Muscle layer of duodenum (tissue), 2 donors: ENCODE results near the gene ARL5A.

Experiments used
- H3K27ac ChIP-seq: one replicate; pipeline ENCODE4 v1.7.0; 2013; ENCODE audit warnings: mild to moderate bottlenecking, low read length
- H3K27me3 ChIP-seq: one replicate; pipeline ENCODE4 v1.7.0; 2013; ENCODE audit warnings: low read depth, mild to moderate bottlenecking, control low read depth, low read length
- H3K36me3 ChIP-seq, 2 donors: one replicate each; pipeline ENCODE4 v1.7.0; 2013; ENCODE audit warnings: low read length in 2 of 2, control low read depth in 1 of 2, mild to moderate bottlenecking in 1 of 2; ENCODE audit not compliant: insufficient read depth in 2 of 2, control insufficient read depth in 1 of 2
- H3K4me1 ChIP-seq, 2 donors: one replicate each; pipeline ENCODE4 v1.7.0; 2013; ENCODE audit warnings: low read length in 2 of 2, mild to moderate bottlenecking in 2 of 2, control low read depth in 1 of 2, moderate library complexity in 1 of 2; ENCODE audit not compliant: insufficient read depth in 2 of 2, control insufficient read depth in 1 of 2
- H3K4me3 ChIP-seq, 2 donors: one replicate each; pipeline ENCODE4 v1.7.0; 2013; ENCODE audit warnings: low read length in 2 of 2, low read depth in 1 of 2, mild to moderate bottlenecking in 1 of 2
- H3K9me3 ChIP-seq, 2 donors: one replicate each; pipeline ENCODE4 v1.7.0; 2013; ENCODE audit warnings: low read length in 2 of 2, control low read depth in 1 of 2, mild to moderate bottlenecking in 1 of 2; ENCODE audit not compliant: control insufficient read depth in 1 of 2
- donor health status: healthy.

The ARL5A gene

GRCh38 chr2:151765760-151766410, 62.3 kb downstream of the ARL5A start:
- Histone ChIP-seq H3K36me3 (no peaks in the 10 kb centered on the region), H3K9me3 (no peaks in the 10 kb centered on the region), H3K4me3 (no peak overlapping the region), H3K27me3 (no peaks in the 10 kb centered on the region), H3K27ac (no peak overlapping the region), H3K4me1 (no peaks in the 10 kb centered on the region)

GRCh38 chr2:151762694-151763093, 65.5 kb downstream of the ARL5A start:
- Histone ChIP-seq H3K27me3 (no peaks in the 10 kb centered on the region), H3K4me3 (no peak overlapping the region), H3K4me1 (peaks cover 0 to 3% of the 10 kb centered on the region in 2 donors), H3K27ac (no peak overlapping the region), H3K36me3 (no peaks in the 10 kb centered on the region), H3K9me3 (no peaks in the 10 kb centered on the region)

GRCh38 chr2:151761687-151762086, 66.5 kb downstream of the ARL5A start:
- peaks cover 0 to 4% of the 10 kb centered on the region in 2 donors for H3K4me1 ChIP-seq
- no peaks in the 10 kb centered on the region for H3K36me3 ChIP-seq
- no peak overlapping the region for H3K27ac ChIP-seq
- H3K4me3 ChIP-seq, result no peak overlapping the region
- no peaks in the 10 kb centered on the region for H3K9me3 ChIP-seq
- H3K27me3 ChIP-seq, result no peaks in the 10 kb centered on the region

GRCh38 chr2:151761193-151761592, 67.0 kb downstream of the ARL5A start:
- Histone ChIP-seq H3K27ac (no peak overlapping the region), H3K36me3 (no peaks in the 10 kb centered on the region), H3K4me1 (peaks cover 0 to 4% of the 10 kb centered on the region in 2 donors), H3K27me3 (no peaks in the 10 kb centered on the region), H3K4me3 (no peak overlapping the region), H3K9me3 (no peaks in the 10 kb centered on the region)

- H3K9me3 ChIP-seq, result no peaks in the 10 kb centered on the region
- H3K27me3 ChIP-seq, result no peaks in the 10 kb centered on the region
- peaks cover 0 to 4% of the 10 kb centered on the region in 2 donors for H3K4me1 ChIP-seq
- no peak overlapping the region for H3K27ac ChIP-seq
- H3K36me3 ChIP-seq, result no peaks in the 10 kb centered on the region
- no peak overlapping the region for H3K4me3 ChIP-seq
These were observed 68.0 kb downstream of the ARL5A start for GRCh38 chr2:151760139-151760650.

- Histone ChIP-seq H3K4me3 (no peak overlapping the region), H3K4me1 (peaks cover 0 to 4% of the 10 kb centered on the region in 2 donors), H3K9me3 (no peaks in the 10 kb centered on the region), H3K36me3 (no peaks in the 10 kb centered on the region), H3K27me3 (no peaks in the 10 kb centered on the region), H3K27ac (no peak overlapping the region)
These were observed 69.5 kb downstream of the ARL5A start for GRCh38 chr2:151758744-151759143.

- Histone ChIP-seq H3K9me3 (no peaks in the 10 kb centered on the region), H3K27me3 (no peaks in the 10 kb centered on the region), H3K4me3 (no peak overlapping the region), H3K27ac (no peak overlapping the region), H3K4me1 (peaks cover 0 to 4% of the 10 kb centered on the region in 2 donors), H3K36me3 (no peaks in the 10 kb centered on the region)
These were observed 70.4 kb downstream of the ARL5A start for GRCh38 chr2:151757861-151758260.

- no peaks in the 10 kb centered on the region for H3K27me3 ChIP-seq
- H3K9me3 ChIP-seq, result no peaks in the 10 kb centered on the region
- H3K4me1 ChIP-seq, result peaks cover 0 to 4% of the 10 kb centered on the region in 2 donors
- H3K27ac ChIP-seq, result no peak overlapping the region
- no peaks in the 10 kb centered on the region for H3K36me3 ChIP-seq
- H3K4me3 ChIP-seq, result no peak overlapping the region
These were observed 71.4 kb downstream of the ARL5A start for GRCh38 chr2:151756820-151757219.

GRCh38 chr2:151754253-151754897, 73.8 kb downstream of the ARL5A start:
- Histone ChIP-seq H3K27ac (no peak overlapping the region), H3K36me3 (no peaks in the 10 kb centered on the region), H3K4me1 (peaks cover 0 to 4% of the 10 kb centered on the region in 2 donors), H3K27me3 (no peaks in the 10 kb centered on the region), H3K9me3 (no peaks in the 10 kb centered on the region), H3K4me3 (no peak overlapping the region)

- no peak overlapping the region for H3K4me3 ChIP-seq
- no peaks in the 10 kb centered on the region for H3K36me3 ChIP-seq
- H3K27ac ChIP-seq, result no peak overlapping the region
- no peaks in the 10 kb centered on the region for H3K9me3 ChIP-seq
- H3K4me1 ChIP-seq, result peaks cover 0 to 4% of the 10 kb centered on the region in 2 donors
- no peaks in the 10 kb centered on the region for H3K27me3 ChIP-seq
These were observed 74.7 kb downstream of the ARL5A start for GRCh38 chr2:151753540-151753939.
